GM23338 (cell line): Measurements from ENCODE around the gene IER5L. TPM values are rescaled to one million over a fixed set of nuclear protein-coding genes. Genes with fewer than 3 reads are reported as not detected.

ENCODE experiments used
- ATAC-seq: fragments of 200-7000 bp; cut with Tn5 transposase; 3 replicates; pipeline ENCODE4 v1.9.1; 2020
- DNase-seq: peaks from one replicate; pipeline ENCODE4 v3.0.0-alpha.2; 2015; ENCODE audit warnings: low spot score
- H2AFZ ChIP-seq: fragments of 200-600 bp; sonication (generic); 2 replicates; pipeline ENCODE4 v1.8.0; 2016; ENCODE audit warnings: antibody characterized with exemption, mild to moderate bottlenecking, moderate library complexity
- H3F3A ChIP-seq: fragments of 200-600 bp; sonication (generic); replicated peaks from 2 replicates; pipeline ENCODE4 v1.8.0; 2017; ENCODE audit warnings: antibody characterized with exemption, mixed run types, low read depth
- H3K27ac ChIP-seq: fragments of 200-600 bp; sonication (generic); 2 replicates; pipeline ENCODE4 v1.6.1; 2016; ENCODE audit warnings: low read depth
- H3K27me3 ChIP-seq: fragments of 200-600 bp; sonication (generic); 2 replicates; pipeline ENCODE4 v1.8.0; 2016; ENCODE audit warnings: mild to moderate bottlenecking, mixed run types, moderate library complexity; ENCODE audit not compliant: insufficient read depth
- H3K36me3 ChIP-seq: fragments of 200-600 bp; sonication (generic); 2 replicates; pipeline ENCODE4 v1.8.0; 2016; ENCODE audit warnings: mild to moderate bottlenecking; ENCODE audit not compliant: insufficient read depth
- H3K4me1 ChIP-seq: fragments of 200-600 bp; sonication (generic); 2 replicates; pipeline ENCODE4 v1.8.0; 2016; ENCODE audit warnings: mild to moderate bottlenecking, moderate library complexity; ENCODE audit not compliant: insufficient read depth
- H3K4me2 ChIP-seq: fragments of 200-600 bp; sonication (generic); 2 replicates; pipeline ENCODE4 v1.7.1; 2017; ENCODE audit warnings: mixed run types
- H3K4me3 ChIP-seq: fragments of 200-600 bp; sonication (generic); 2 replicates; pipeline ENCODE4 v1.6.1; 2016; ENCODE audit warnings: mixed run types
- H3K79me2 ChIP-seq: fragments of 200-600 bp; sonication (generic); replicated peaks from 2 replicates; pipeline ENCODE4 v1.8.0; 2017; ENCODE audit warnings: mild to moderate bottlenecking; ENCODE audit not compliant: insufficient read depth
- H3K9me2 ChIP-seq: fragments of 200-600 bp; sonication (generic); 2 replicates; pipeline ENCODE4 v1.8.0; 2017; ENCODE audit not compliant: insufficient read depth
- H4K20me1 ChIP-seq: fragments of 200-600 bp; sonication (generic); replicated peaks from 2 replicates; pipeline ENCODE4 v1.8.0; 2017; ENCODE audit warnings: mild to moderate bottlenecking; ENCODE audit not compliant: insufficient read depth
- H3K27ac Mint-ChIP-seq: 2 replicates; pipeline ENCODE4 v1.8.0; 2020; ENCODE audit warnings: inconsistent platforms, mild to moderate bottlenecking, moderate library complexity, mixed read lengths
- H3K27me3 Mint-ChIP-seq: 3 replicates; pipeline ENCODE4 v1.8.0; 2022; ENCODE audit warnings: low read depth, mild to moderate bottlenecking, moderate library complexity, mixed read lengths, inconsistent platforms; ENCODE audit not compliant: insufficient read depth, poor library complexity
- H3K36me3 Mint-ChIP-seq: 3 replicates; pipeline ENCODE4 v1.8.0; 2021; ENCODE audit warnings: low read depth, mild to moderate bottlenecking, inconsistent platforms, moderate library complexity, mixed read lengths
- H3K4me1 Mint-ChIP-seq: 3 replicates; pipeline ENCODE4 v1.8.0; 2020; ENCODE audit warnings: mild to moderate bottlenecking, inconsistent platforms, mixed read lengths
- H3K4me3 Mint-ChIP-seq: 3 replicates; pipeline ENCODE4 v1.8.0; 2021; ENCODE audit warnings: moderate library complexity, mild to moderate bottlenecking, inconsistent platforms, mixed read lengths
- H3K9me3 Mint-ChIP-seq: 3 replicates; pipeline ENCODE4 v1.8.0; 2020; ENCODE audit warnings: moderate library complexity, mild to moderate bottlenecking, inconsistent platforms, mixed read lengths
- CREB1 ChIP-seq: fragments of 250-450 bp; sonication (Bioruptor Pico); IDR thresholded peaks from 2 replicates; pipeline ENCODE4 v1.5.0; 2020; ENCODE audit warnings: low read depth, mild to moderate bottlenecking, moderate library complexity
- CTCF ChIP-seq, 2 experiments: fragments of 200-600 bp in 1 of 2; sonication (generic) in 1 of 2; conservative IDR thresholded peaks; 2 replicates each; pipeline versions ENCODE4 v1.5.1 to v1.6.1; 2016 to 2017; ENCODE audit warnings: antibody characterized with exemption in 2 of 2, low read depth in 2 of 2, mild to moderate bottlenecking in 2 of 2, moderate library complexity in 1 of 2
- EZH2 ChIP-seq: fragments of 200-600 bp; sonication (generic); IDR thresholded peaks from one replicate; pipeline ENCODE4 v1.8.0; 2017; ENCODE audit warnings: antibody characterized with exemption, mild to moderate bottlenecking, low read depth; ENCODE audit not compliant: unreplicated experiment
- POLR2AphosphoS5 ChIP-seq: IDR thresholded peaks from 2 replicates; pipeline ENCODE4 v1.6.1; 2016; ENCODE audit warnings: antibody characterized with exemption, low read depth
- STAT1 ChIP-seq: IDR thresholded peaks from one replicate; pipeline ENCODE4 v1.6.1; 2016; ENCODE audit warnings: antibody characterized with exemption; ENCODE audit not compliant: unreplicated experiment
- ZNF331 ChIP-seq: fragments of 250-450 bp; sonication (Bioruptor Pico); IDR thresholded peaks from 2 replicates; pipeline ENCODE4 v1.5.0; 2020; ENCODE audit warnings: low read depth, mild to moderate bottlenecking, moderate library complexity
- polyA plus RNA-seq: library from polyadenylated mRNA; unstranded; fragments of >200 nt; fragmentation: Nextera tagmentation; extraction: Ambion mirVana; gene quantifications from 2 replicates; pipeline ENCODE4 v1.2.1, GENCODE V29; 2016
- total RNA-seq: library from RNA; depleted of rRNA; stranded (reverse); fragments of >200 nt; shearing (Covaris generic); gene quantifications from 2 replicates; pipeline ENCODE4 v1.2.3, GENCODE V29; 2014
- TF ChIP-seq, protein P1 (sequence below): fragments of 250-450 bp; sonication (Bioruptor Pico); IDR thresholded peaks from 2 replicates; pipeline ENCODE4 v1.5.0; 2020; ENCODE audit warnings: mild to moderate bottlenecking, moderate library complexity

IER5L gene
- total and polyA plus RNA-seq, 2 experiments from 2014 or later, result 0.19 to 0.90 TPM

GRCh38 chr9:129223551-129224208, 45.6 kb upstream of the IER5L start:
- Mint-ChIP-seq H3K4me3 (no peak overlapping the region), H3K27ac (no peak overlapping the region), H3K4me1 (peaks cover 34% of the 10 kb centered on the region), H3K36me3 (peaks cover 3% of the 10 kb centered on the region; the same call in 1 of the 3 replicates), H3K27me3 (peaks cover 21% of the 10 kb centered on the region), H3K9me3 (no peaks in the 10 kb centered on the region)
- Histone ChIP-seq H3K4me1 (peaks cover 27% of the 10 kb centered on the region), H3K79me2 (no peaks in the 10 kb centered on the region), H4K20me1 (peaks cover 6% of the 10 kb centered on the region; the same call in 1 of the 2 replicates), H3K27ac (no peak overlapping the region), H3K4me2 (no peak overlapping the region), H3K4me3 (no peak overlapping the region), H3F3A (no peaks in the 10 kb centered on the region), H3K27me3 (no peaks in the 10 kb centered on the region), H2AFZ (no peak overlapping the region), H3K9me2 (no peaks in the 10 kb centered on the region), H3K36me3 (no peaks in the 10 kb centered on the region)
- ATAC-seq (no peak), DNase-seq (no peak)
- TF ChIP-seq CREB1 (CRISPR knock-in tag) (no peak), CTCF (conservative IDR thresholded peaks at IDR 0.05; ENCODE audit: low read depth in 2 of 2) (no peak), ZNF331 (CRISPR knock-in tag) (no peak), STAT1 (no peak), EZH2 (no peak), POLR2AphosphoS5 (no peak)
- TF ChIP-seq, protein P1, sequence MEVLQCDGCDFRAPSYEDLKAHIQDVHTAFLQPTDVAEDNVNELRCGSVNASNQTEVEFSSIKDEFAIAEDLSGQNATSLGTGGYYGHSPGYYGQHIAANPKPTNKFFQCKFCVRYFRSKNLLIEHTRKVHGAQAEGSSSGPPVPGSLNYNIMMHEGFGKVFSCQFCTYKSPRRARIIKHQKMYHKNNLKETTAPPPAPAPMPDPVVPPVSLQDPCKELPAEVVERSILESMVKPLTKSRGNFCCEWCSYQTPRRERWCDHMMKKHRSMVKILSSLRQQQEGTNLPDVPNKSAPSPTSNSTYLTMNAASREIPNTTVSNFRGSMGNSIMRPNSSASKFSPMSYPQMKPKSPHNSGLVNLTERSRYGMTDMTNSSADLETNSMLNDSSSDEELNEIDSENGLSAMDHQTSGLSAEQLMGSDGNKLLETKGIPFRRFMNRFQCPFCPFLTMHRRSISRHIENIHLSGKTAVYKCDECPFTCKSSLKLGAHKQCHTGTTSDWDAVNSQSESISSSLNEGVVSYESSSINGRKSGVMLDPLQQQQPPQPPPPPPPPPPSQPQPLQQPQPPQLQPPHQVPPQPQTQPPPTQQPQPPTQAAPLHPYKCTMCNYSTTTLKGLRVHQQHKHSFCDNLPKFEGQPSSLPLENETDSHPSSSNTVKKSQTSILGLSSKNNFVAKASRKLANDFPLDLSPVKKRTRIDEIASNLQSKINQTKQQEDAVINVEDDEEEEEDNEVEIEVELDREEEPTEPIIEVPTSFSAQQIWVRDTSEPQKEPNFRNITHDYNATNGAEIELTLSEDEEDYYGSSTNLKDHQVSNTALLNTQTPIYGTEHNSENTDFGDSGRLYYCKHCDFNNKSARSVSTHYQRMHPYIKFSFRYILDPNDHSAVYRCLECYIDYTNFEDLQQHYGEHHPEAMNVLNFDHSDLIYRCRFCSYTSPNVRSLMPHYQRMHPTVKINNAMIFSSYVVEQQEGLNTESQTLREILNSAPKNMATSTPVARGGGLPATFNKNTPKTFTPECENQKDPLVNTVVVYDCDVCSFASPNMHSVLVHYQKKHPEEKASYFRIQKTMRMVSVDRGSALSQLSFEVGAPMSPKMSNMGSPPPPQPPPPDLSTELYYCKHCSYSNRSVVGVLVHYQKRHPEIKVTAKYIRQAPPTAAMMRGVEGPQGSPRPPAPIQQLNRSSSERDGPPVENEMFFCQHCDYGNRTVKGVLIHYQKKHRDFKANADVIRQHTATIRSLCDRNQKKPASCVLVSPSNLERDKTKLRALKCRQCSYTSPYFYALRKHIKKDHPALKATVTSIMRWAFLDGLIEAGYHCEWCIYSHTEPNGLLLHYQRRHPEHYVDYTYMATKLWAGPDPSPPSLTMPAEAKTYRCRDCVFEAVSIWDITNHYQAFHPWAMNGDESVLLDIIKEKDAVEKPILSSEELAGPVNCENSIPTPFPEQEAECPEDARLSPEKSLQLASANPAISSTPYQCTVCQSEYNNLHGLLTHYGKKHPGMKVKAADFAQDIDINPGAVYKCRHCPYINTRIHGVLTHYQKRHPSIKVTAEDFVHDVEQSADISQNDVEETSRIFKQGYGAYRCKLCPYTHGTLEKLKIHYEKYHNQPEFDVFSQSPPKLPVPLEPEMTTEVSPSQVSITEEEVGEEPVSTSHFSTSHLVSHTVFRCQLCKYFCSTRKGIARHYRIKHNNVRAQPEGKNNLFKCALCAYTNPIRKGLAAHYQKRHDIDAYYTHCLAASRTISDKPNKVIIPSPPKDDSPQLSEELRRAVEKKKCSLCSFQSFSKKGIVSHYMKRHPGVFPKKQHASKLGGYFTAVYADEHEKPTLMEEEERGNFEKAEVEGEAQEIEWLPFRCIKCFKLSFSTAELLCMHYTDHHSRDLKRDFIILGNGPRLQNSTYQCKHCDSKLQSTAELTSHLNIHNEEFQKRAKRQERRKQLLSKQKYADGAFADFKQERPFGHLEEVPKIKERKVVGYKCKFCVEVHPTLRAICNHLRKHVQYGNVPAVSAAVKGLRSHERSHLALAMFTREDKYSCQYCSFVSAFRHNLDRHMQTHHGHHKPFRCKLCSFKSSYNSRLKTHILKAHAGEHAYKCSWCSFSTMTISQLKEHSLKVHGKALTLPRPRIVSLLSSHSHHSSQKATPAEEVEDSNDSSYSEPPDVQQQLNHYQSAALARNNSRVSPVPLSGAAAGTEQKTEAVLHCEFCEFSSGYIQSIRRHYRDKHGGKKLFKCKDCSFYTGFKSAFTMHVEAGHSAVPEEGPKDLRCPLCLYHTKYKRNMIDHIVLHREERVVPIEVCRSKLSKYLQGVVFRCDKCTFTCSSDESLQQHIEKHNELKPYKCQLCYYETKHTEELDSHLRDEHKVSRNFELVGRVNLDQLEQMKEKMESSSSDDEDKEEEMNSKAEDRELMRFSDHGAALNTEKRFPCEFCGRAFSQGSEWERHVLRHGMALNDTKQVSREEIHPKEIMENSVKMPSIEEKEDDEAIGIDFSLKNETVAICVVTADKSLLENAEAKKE (CRISPR knock-in tag), result no peak
